Measurements from ENCODE around the gene EML5. TPM values are rescaled to one million over a fixed set of nuclear protein-coding genes. Genes with fewer than 3 reads are reported as not detected.

Gene EML5
- total RNA-seq, 4 donors from 2014 or later = 2.7 to 3.7 (median 3.7) TPM

GRCh38 chr14:88707088-88707487, 85.7 kb downstream of the EML5 start:
- TF ChIP-seq POLR2AphosphoS5 (IDR thresholded peaks at IDR 0.05) = no peak
- TF ChIP-seq POLR2A (IDR thresholded peaks at IDR 0.05; ENCODE audit: low read depth) = no peak
- TF ChIP-seq CTCF (IDR thresholded peaks at IDR 0.05) = no peak
- TF ChIP-seq EP300 (IDR thresholded peaks at IDR 0.05) = no peak
- Histone ChIP-seq H3K27me3 (no peaks in the 10 kb centered on the region), H3K9me3 (no peaks in the 10 kb centered on the region), H3K4me3 (no peak overlapping the region), H3K4me1 (no peaks in the 10 kb centered on the region), H3K27ac (replicated peaks in 1 of 4) (no peak overlapping the region), H3K36me3 (peaks cover 0 to 4% (median 0%) of the 10 kb centered on the region in 4 donors)
- WGBS = 74% methylated on average over 1 of the region's 1 CpG
- no peak for DNase-seq (ENCODE audit: extremely low spot score)
- intact Hi-C loops (cut with DNase I) = no loop called here

GRCh38 chr14:88706425-88706824, 86.3 kb downstream of the EML5 start:
- peaks cover 0 to 4% (median 0%) of the 10 kb centered on the region in 4 donors for H3K36me3 ChIP-seq
- H3K4me1 ChIP-seq = no peaks in the 10 kb centered on the region
- no peaks in the 10 kb centered on the region for H3K27me3 ChIP-seq
- no peak overlapping the region for H3K4me3 ChIP-seq
- no peak for DNase-seq (ENCODE audit: extremely low spot score)
- TF ChIP-seq EP300 (IDR thresholded peaks at IDR 0.05) = no peak
- no peak for TF ChIP-seq POLR2AphosphoS5 (IDR thresholded peaks at IDR 0.05)
- H3K9me3 ChIP-seq = no peaks in the 10 kb centered on the region
- intact Hi-C loops (cut with DNase I) = no loop called here
- H3K27ac ChIP-seq (replicated peaks in 1 of 4) = no peak overlapping the region

GRCh38 chr14:88698651-88699050, 94.1 kb downstream of the EML5 start:
- H3K4me1 ChIP-seq = no peaks in the 10 kb centered on the region
- TF ChIP-seq POLR2AphosphoS5 (IDR thresholded peaks at IDR 0.05) (no peak), POLR2A (IDR thresholded peaks at IDR 0.05; ENCODE audit: low read depth) (no peak), CTCF (IDR thresholded peaks at IDR 0.05) (no peak), EP300 (IDR thresholded peaks at IDR 0.05) (no peak)
- WGBS = 90% methylated on average over 5 of the region's 5 CpGs
- no peak for DNase-seq (ENCODE audit: extremely low spot score)
- H3K36me3 ChIP-seq = no peaks in the 10 kb centered on the region
- no peak overlapping the region for H3K27ac ChIP-seq (replicated peaks in 1 of 4)
- H3K27me3 ChIP-seq = no peaks in the 10 kb centered on the region
- intact Hi-C loops (cut with DNase I) = no loop called here
- no peak overlapping the region for H3K4me3 ChIP-seq
- H3K9me3 ChIP-seq = no peaks in the 10 kb centered on the region

- H3K9me3 ChIP-seq = no peaks in the 10 kb centered on the region
- TF ChIP-seq CTCF (IDR thresholded peaks at IDR 0.05) (no peak), EP300 (IDR thresholded peaks at IDR 0.05) (no peak), POLR2AphosphoS5 (IDR thresholded peaks at IDR 0.05) (no peak), POLR2A (IDR thresholded peaks at IDR 0.05; ENCODE audit: low read depth) (no peak)
- 72% methylated on average over 3 of the region's 3 CpGs for WGBS
Observed at GRCh38 chr14:88695870-88696269, 96.9 kb downstream of the EML5 start.

GRCh38 chr14:88688386-88688785, 104.4 kb downstream of the EML5 start:
- H3K27me3 ChIP-seq = no peaks in the 10 kb centered on the region
- H3K4me3 ChIP-seq = no peak overlapping the region
- no peak overlapping the region for H3K27ac ChIP-seq (replicated peaks in 1 of 4)
- intact Hi-C loops (cut with DNase I) = no loop called here
- no peaks in the 10 kb centered on the region for H3K9me3 ChIP-seq
- no peaks in the 10 kb centered on the region for H3K4me1 ChIP-seq
- H3K36me3 ChIP-seq = no peaks in the 10 kb centered on the region
- TF ChIP-seq POLR2AphosphoS5 (IDR thresholded peaks at IDR 0.05) (no peak), CTCF (IDR thresholded peaks at IDR 0.05) (no peak)
- no peak for DNase-seq (ENCODE audit: extremely low spot score)

More at GRCh38 chr14:88695870-88696269, 96.9 kb downstream of the EML5 start:
- no peak for DNase-seq (ENCODE audit: extremely low spot score)
- no peak overlapping the region for H3K4me3 ChIP-seq
- no peak overlapping the region for H3K27ac ChIP-seq (replicated peaks in 1 of 4)
- H3K4me1 ChIP-seq = no peaks in the 10 kb centered on the region
- H3K36me3 ChIP-seq = no peaks in the 10 kb centered on the region
- no peaks in the 10 kb centered on the region for H3K27me3 ChIP-seq
- intact Hi-C loops (cut with DNase I) = no loop called here
